Fibroblast of skin of left quadriceps (primary cell): Measurements from ENCODE around the gene DLG2.
A peak's percentile ranks its signal among the peaks of the same experiment; 100 is the strongest.
"Not testable (repeated sequence)": the region's sequence is repeated elsewhere in the genome, so short reads cannot be mapped to it uniquely, and the experiment has no call there.

Experiments
- DNase-seq, 2 experiments: peaks; one replicate each; pipeline ENCODE4 v3.0.0-alpha.2; 2013; ENCODE audit warnings: low read depth in 2 of 2

Gene DLG2

GRCh38 chr11:84788220-84788619 lies 838.9 kb downstream of the DLG2 start:
- no peak for DNase-seq

DNA sequence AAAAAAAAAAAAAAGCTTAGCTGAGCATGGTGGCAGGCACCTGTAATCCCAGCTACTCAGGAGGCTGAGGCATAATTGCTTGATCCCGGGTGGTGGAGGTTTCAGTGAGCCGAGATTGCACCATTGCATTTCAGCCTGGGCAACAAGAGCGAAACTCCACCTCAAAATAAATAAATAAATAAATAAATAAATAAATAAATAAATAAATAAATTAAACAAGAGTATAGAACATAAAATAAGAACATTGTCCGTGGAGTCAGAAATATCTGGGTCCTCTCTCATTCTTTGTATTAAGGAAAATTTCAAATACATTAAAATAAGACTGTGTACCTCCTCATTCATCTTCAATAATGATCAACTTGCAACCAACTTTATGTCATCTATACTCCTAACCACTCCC lies 843.0 kb downstream of the DLG2 start:
- DNase-seq = not testable (repeated sequence)

DNA sequence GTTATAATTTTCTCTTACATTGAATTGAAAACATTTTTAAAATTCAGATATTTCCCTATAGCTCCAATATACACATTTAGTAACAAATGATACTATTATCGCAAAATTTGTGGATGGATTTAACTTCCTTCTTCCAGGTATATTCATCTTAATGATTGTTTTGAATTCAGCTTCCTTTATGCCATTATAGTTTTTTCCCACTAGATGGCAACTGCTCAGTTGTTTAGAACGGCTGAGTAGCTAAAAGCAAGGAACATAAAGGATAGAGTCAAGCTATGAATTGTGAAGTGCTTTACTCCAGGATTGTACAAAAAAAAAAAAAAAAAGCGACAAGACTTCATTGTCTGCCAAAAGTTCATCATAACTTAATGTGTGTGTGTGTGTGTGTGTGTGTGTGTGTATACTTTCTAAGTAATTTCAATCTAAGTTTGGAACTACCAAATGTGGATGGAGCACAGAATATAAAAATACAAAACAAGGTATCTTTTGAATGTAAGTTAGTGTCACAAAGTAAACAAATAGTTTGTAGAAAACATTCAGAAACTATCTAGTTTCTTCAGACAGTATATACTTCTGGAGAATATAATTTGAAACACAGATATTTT lies 846.4 kb downstream of the DLG2 start:
- peak; percentile 13 to 16 for DNase-seq

- no peak for DNase-seq
These were observed 851.6 kb downstream of the DLG2 start for GRCh38 chr11:84775503-84775902.

GRCh38 chr11:84763931-84764330 lies 863.2 kb downstream of the DLG2 start:
- no peak for DNase-seq

- DNase-seq = no peak
These were observed 869.4 kb downstream of the DLG2 start for GRCh38 chr11:84757711-84758110.

DNA sequence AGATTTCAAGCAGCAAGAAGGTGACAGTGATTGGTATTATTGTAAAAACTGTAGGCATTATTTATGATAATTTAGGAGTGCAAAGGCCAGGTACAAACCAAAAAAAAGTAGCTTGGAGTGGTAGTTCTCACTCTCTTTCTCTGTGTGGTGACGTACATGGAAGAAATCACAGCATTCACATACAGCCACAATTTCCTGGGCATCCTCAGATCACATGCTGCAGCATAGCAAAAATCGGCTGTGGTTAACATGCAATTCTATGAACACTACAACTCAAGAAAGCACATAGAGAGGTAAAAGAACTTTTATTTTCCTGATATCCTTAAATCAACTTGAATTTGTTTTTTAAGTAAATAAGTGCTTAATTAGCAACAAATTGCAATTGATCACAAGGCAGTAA lies 875.8 kb downstream of the DLG2 start:
- no peak for DNase-seq

- DNase-seq = no peak
These were observed 879.3 kb downstream of the DLG2 start for GRCh38 chr11:84747871-84748270.

DNA sequence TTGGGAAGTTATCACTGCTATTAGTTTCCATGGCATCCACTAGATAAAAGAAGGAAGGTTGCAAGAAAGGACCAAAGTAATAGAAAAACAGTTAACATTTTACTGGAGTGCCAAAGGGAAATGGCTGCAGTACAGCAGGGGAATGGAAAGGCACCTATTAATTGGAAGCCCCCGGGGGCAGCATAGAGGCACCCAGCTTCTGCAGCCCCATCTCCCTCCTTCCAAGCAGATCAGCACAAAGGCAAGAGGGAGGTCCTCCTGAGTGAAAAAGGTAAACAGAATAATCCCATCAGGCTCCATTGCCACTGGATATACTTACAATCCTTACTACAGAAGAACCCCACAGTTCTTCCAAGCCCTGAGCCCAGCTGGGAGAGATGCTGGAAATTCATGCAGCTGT lies 887.1 kb downstream of the DLG2 start:
- no peak for DNase-seq

GRCh38 chr11:84724256-84724655 lies 902.9 kb downstream of the DLG2 start:
- no peak for DNase-seq

DNA sequence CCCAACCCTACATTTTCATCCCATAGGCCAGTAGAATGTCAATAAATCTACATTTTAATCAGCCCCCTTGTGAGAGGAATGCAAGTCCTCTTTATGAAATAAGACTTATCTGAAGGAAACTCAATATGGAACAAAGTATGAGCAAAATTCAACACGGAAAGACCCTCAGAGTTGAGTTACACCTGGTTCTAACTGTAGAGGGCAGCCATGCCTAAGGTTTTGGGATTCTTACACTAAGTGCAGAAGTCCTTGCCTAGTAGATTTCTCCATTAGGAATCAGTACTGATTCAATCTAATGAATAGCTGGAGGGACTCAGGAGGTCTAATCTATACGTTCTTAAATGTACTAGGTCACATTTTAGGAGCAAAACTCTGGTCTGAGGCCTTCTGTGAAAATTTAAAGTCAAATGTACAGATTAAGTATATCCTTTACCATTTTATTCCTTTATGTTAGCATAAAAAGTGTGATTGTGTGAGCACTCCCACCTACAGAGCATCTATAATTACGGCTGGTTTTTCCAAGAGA lies 904.5 kb downstream of the DLG2 start:
- no peak for DNase-seq

- no peak for DNase-seq
These were observed 905.6 kb downstream of the DLG2 start for GRCh38 chr11:84721561-84721961.

DNA sequence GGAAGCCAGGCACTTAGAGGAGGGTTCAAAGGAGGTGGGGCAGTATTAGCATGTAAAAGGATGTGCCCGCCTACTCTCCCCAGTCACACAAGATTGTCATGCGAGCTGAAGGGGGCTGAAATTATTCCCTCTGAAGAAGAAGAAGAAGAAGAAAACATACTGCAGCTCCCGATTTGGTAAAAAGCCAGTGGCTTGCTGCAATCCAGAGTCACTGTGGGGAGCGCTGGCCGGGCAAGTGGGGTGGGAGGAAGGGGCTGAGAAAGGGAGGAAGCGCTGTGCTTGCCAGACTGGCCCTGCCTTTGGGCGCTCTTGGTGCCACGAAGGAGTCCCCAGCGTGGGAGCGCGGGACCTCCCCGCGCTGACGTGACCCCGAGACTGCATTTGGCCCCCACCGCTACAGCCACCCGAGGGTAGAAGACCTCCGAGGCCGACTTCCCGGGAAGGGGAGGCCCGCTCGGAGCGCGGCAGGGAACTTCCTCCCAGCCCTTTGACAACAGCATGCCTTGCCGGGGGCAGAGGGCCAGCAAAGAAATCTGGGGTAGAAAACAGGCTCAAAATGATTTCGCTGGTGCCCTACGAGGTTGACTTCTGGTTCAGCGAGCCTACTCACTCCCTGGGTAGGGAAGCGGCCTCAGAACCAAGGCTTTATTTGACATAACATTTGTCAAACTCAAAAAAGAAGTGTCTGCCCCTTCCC lies 906.3 kb downstream of the DLG2 start:
- no peak for DNase-seq

GRCh38 chr11:84719935-84720577 lies 907.1 kb downstream of the DLG2 start:
- DNase-seq = no peak

GRCh38 chr11:84714316-84714780 lies 912.8 kb downstream of the DLG2 start:
- DNase-seq = peak; percentile 10 to 31

DNA sequence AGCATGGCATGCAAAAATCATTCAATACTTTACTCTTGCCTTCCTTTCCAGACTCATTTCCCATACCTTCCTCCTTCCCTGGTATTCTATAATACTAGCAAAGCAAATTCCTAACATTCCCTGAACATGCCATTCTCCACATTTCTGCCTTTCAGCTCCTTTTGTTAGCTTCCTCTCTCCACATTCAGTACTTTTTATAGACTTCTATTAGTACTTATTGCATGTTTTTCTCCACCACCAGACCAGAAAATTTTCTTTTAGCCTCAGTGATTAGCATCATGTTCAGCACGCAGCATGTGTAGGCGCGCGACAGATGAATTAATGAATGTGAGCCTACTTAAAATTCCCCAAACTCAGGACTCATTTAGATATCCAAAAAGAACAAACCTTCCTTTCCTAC lies 935.3 kb downstream of the DLG2 start:
- DNase-seq = no peak

- DNase-seq = no peak
These were observed 939.7 kb downstream of the DLG2 start for GRCh38 chr11:84687433-84687832.

DNA sequence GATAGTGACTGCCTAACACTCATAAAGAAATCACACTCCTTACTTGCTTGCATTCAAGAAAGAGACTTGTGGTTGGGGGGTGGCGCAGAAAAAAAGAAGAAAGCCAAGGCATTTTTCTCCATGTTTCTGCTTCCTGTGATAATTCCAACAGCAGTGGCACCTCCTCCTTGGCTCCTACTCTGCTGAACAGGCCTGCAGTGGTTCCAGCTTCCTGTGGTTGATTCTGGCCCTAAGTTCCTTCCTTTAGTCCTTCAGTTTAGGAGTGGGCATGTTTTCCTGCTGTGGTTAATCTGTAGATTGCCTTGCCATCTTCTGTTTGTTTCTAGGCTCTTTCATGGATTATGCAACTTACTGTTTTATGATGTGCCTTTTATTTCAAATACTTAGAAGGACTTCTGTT lies 940.4 kb downstream of the DLG2 start:
- no peak for DNase-seq

DNA sequence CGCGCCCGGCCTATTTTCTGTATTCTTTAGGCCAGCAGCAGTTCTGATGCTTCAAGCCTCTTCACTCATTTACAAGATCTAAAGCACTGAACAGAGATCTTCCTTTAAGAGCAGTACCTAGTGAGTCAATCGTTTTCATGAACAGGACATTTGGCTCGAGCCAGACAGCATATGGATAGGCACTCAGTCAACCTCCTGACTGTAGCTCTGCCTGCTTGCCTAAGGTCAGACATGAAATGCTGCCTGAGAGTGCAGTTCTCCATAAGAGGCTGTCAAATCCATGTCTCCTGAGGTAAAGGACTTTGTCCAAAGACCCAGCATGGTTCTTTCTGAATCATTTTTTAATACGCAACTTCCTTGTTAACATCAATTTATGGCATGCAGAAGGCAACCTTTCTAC lies 941.2 kb downstream of the DLG2 start:
- DNase-seq = no peak

DNA sequence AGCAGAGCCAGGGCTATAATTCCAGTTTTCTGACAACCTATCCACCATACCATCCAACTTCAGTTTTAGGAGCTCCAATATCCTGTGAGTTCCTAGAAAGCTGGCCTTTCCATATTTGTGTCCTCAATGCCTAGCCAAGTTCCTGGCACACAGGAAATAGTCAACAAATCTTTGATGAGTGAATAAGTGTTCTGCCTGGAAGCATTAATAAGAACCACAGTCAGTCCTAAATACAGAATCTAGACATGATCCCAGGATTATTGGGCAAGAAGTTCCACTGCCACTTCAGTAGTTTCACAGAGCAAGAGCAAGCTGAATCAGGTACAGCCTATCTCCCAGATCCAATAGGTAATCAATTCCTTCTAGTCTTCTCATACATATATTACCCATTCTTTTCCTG lies 942.0 kb downstream of the DLG2 start:
- no peak for DNase-seq

DNA sequence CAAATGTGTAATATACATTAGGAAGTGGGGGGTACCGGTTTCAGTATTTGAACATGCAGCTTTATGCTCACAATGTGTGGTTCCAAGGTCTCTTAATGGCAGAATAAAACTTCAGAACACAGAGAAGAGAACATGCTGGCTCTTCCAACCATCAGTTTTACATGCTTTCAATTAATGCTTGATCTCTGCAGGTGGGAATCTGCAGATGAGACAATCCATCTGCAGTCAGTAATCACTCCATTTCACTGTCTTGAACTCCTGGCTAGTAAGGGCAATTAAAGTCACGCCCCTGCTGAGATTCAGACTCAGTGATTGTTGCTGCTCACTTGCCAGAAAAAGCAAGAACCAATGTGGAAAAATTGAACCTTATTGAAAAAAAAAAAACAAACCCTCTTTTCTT lies 945.7 kb downstream of the DLG2 start:
- no peak for DNase-seq

DNA sequence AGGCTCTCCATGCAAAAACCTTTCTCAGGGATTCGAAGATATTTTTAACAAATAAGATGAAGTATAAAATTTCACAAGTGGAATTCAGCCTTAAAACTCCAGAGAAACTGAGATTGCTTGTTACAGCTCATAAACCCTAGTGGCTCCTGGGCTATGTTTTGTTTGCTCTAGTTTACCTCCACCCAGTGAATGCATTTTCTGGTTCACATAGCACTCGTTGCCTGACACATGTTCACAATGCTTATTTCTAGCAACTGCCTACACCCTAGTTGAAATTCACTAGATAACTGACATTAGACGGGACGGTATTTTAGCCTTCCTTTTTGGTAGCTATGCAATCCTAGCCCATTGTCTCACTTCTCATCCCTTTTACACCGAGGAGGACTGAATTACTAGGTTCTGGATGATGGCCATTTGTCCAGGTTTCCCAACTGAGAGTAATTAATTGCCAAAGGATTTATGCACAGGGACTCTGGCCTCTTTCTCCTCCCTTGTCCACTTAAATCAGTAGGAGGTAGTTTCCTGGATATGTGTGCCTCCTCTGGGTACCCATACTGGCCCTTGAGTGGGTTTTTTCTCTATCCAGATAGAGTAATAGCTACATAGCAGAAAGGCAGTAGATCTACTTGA lies 951.6 kb downstream of the DLG2 start:
- DNase-seq = no peak
